Transverse colon (tissue), 4 donors: ENCODE data around the gene TAS2R60.

Experiments
- EP300 ChIP-seq: sonication (generic); formaldehyde crosslinking; IDR thresholded peaks from one replicate; pipeline ENCODE4 v1.6.1; 2017; ENCODE audit warnings: antibody characterized with exemption, low read depth
- POLR2A ChIP-seq: fragments of 450-650 bp; IDR thresholded peaks from one replicate; pipeline ENCODE4 v1.6.1; 2016; ENCODE audit warnings: antibody characterized with exemption, mild to moderate bottlenecking, moderate library complexity
- POLR2AphosphoS5 ChIP-seq, 3 donors: sonication (generic); formaldehyde crosslinking; IDR thresholded peaks; one replicate each; pipeline ENCODE4 v1.6.1; 2016; ENCODE audit warnings: antibody characterized with exemption in 3 of 3
- TF ChIP-seq, protein P1 (sequence below), 5 experiments: fragments of 200-600 bp in 3 of 5; fragments of 450-650 bp in 2 of 5; sonication (generic) in 3 of 5; IDR thresholded peaks; 1 replicate in 2 of 5; 2 replicates in 3 of 5; pipeline ENCODE4 v1.5.1; 2016 to 2017; ENCODE audit warnings: antibody characterized with exemption in 5 of 5, inconsistent platforms in 3 of 5, mild to moderate bottlenecking in 2 of 5, moderate library complexity in 1 of 5

DNA sequence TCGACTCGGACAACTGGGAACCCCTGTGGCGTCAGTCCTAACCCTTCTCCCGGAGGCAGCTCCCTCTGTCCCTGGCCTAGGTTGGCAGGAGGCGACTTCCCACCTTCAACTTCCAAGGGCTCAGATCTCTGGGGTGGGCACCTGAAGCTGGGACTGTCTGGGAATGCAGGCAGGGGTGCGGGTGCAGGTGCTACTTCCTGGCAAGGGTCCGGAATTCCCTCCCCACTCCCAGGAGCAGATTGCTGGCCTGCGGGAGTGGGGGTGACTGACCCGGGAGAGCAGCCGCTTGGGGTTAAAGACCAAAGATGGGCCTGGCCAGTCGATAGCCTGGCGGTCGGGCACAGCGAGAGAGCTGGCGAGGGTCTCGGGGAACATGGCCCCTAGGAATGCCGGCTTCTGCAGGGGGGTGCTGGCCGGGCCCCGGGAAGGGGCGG lies 35.0 kb upstream of the TAS2R60 start:
- TF ChIP-seq, protein P1, sequence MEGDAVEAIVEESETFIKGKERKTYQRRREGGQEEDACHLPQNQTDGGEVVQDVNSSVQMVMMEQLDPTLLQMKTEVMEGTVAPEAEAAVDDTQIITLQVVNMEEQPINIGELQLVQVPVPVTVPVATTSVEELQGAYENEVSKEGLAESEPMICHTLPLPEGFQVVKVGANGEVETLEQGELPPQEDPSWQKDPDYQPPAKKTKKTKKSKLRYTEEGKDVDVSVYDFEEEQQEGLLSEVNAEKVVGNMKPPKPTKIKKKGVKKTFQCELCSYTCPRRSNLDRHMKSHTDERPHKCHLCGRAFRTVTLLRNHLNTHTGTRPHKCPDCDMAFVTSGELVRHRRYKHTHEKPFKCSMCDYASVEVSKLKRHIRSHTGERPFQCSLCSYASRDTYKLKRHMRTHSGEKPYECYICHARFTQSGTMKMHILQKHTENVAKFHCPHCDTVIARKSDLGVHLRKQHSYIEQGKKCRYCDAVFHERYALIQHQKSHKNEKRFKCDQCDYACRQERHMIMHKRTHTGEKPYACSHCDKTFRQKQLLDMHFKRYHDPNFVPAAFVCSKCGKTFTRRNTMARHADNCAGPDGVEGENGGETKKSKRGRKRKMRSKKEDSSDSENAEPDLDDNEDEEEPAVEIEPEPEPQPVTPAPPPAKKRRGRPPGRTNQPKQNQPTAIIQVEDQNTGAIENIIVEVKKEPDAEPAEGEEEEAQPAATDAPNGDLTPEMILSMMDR (IDR thresholded peaks at IDR 0.05) = no peak
- TF ChIP-seq POLR2AphosphoS5 (IDR thresholded peaks at IDR 0.05) (no peak), POLR2A (no peak), EP300 (no peak)
